Endothelial cell of umbilical vein (primary cell): ENCODE results near the gene TUFM.

ENCODE experiments used
- MYC ChIP-seq: IDR thresholded peaks from one replicate; pipeline ENCODE4 v1.6.1; 2011; ENCODE audit warnings: mild to moderate bottlenecking, low read depth, low read length
- POLR2A ChIP-seq: IDR thresholded peaks from 2 replicates; pipeline ENCODE4 v1.6.1; 2012; ENCODE audit warnings: low read depth, mild to moderate bottlenecking, control low read depth, low read length
- POLR2AphosphoS5 ChIP-seq: IDR thresholded peaks from 2 replicates; pipeline ENCODE4 v1.6.1; 2012; ENCODE audit warnings: low read depth, mild to moderate bottlenecking, control low read depth, low read length, moderate library complexity; ENCODE audit not compliant: insufficient read depth
- TF ChIP-seq, protein P1 (sequence below): IDR thresholded peaks from 2 replicates; pipeline ENCODE4 v1.6.1; 2011; ENCODE audit not compliant: insufficient read depth, insufficient read length
- TF ChIP-seq, protein P2 (sequence below), 2 donors: IDR thresholded peaks; 1 replicate in 1 of 2; 2 replicates in 1 of 2; pipeline ENCODE4 v1.5.1; 2011; ENCODE audit warnings: low read length in 2 of 2, mild to moderate bottlenecking in 2 of 2, moderate library complexity in 2 of 2, control low read depth in 1 of 2, inconsistent platforms in 1 of 2, low read depth in 1 of 2; ENCODE audit not compliant: insufficient read depth in 1 of 2; ENCODE audit errors: extremely low read depth in 1 of 2

DNA sequence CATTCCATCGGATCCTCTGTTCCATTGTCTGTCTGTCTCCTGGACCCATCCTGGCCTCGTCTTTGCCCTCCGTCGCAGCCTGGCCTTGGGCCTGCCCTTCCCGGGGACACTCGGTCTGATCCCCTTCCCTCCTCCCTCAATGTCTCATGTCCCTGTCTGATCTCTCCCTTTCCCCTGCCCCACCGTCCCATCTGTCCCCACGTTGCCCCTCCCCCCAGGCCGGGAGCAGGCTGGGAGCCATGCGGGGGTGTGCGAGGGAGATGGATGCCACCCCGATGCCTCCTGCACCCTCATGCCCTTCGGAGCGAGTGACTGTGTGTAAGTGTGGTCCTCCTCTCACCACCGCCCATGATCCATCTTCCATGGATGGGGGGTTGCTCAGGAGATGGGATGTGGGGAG lies 26.8 kb upstream of the TUFM start:
- TF ChIP-seq, protein P1, sequence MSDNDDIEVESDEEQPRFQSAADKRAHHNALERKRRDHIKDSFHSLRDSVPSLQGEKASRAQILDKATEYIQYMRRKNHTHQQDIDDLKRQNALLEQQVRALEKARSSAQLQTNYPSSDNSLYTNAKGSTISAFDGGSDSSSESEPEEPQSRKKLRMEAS: no peak
- TF ChIP-seq, protein P2, sequence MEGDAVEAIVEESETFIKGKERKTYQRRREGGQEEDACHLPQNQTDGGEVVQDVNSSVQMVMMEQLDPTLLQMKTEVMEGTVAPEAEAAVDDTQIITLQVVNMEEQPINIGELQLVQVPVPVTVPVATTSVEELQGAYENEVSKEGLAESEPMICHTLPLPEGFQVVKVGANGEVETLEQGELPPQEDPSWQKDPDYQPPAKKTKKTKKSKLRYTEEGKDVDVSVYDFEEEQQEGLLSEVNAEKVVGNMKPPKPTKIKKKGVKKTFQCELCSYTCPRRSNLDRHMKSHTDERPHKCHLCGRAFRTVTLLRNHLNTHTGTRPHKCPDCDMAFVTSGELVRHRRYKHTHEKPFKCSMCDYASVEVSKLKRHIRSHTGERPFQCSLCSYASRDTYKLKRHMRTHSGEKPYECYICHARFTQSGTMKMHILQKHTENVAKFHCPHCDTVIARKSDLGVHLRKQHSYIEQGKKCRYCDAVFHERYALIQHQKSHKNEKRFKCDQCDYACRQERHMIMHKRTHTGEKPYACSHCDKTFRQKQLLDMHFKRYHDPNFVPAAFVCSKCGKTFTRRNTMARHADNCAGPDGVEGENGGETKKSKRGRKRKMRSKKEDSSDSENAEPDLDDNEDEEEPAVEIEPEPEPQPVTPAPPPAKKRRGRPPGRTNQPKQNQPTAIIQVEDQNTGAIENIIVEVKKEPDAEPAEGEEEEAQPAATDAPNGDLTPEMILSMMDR (IDR thresholded peaks at IDR 0.05; ENCODE audit: extremely low read depth in 1 of 2, insufficient read depth in 1 of 2, low read depth in 1 of 2, low read length in 2 of 2): no peak
- TF ChIP-seq POLR2AphosphoS5: no peak
- no peak for TF ChIP-seq MYC
- no peak for TF ChIP-seq POLR2A
